HPDE6-E6E7 (cell line): ENCODE measurements around the gene TRAF3IP1.
A peak's percentile ranks its signal among the peaks of the same experiment; 100 is the strongest.

Experiments
- DNase-seq: peaks from one replicate; pipeline ENCODE4 v3.0.0; 2011; ENCODE audit warnings: missing footprints; ENCODE audit errors: extremely low spot score

Gene TRAF3IP1

DNA sequence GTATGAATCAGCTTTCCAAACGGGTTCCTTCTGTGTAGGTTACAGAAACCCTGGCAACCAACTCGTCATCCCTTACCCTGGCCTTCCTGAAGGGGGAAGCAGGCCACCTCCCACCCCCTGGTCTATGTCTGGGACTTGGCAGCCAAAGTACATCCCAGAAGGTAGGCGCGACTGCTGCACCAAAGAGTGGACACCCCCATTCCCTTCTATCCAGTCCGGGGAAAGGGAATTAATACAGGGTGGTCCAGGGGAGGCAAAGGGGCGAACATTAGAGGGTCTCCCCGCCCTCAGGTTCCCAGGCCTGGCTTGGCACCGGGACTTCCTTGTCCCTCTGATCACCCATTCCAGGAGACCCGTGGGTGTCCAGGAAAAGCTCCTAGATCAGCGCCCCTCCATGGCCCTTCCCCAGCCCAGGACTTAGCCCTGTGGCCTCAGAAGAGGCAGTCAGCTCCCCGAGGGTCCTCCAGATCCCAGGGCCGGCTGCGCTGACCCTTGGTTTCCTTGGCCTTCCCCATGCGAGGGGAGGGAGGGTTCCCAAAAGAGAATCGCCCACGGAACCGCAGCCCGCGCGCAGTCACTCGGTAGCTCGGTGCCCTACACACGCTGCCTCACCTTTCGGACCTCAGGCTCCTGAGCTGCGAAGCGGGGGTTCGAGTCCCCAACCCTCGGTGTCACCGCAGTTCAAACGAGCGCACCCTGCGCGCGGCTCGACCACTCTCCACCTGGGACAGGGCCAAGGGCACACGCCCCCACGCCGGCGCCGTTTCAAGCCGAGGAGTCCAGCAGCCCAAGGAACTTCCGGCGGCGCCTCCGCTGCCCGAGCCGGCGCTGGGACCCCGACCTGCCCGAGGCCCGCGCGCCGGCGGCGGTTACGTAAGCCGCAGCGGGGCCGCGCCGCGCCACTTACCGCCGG, 32.3 kb upstream of the TRAF3IP1 start, which contains the start of gene PER2:
TSS of gene PER2 (minus strand) at position 874 of the 913 bp plus-strand sequence. CDS start 10,674 bp downstream, outside the sequence.
- DNase-seq, result peak; percentile 81

DNA sequence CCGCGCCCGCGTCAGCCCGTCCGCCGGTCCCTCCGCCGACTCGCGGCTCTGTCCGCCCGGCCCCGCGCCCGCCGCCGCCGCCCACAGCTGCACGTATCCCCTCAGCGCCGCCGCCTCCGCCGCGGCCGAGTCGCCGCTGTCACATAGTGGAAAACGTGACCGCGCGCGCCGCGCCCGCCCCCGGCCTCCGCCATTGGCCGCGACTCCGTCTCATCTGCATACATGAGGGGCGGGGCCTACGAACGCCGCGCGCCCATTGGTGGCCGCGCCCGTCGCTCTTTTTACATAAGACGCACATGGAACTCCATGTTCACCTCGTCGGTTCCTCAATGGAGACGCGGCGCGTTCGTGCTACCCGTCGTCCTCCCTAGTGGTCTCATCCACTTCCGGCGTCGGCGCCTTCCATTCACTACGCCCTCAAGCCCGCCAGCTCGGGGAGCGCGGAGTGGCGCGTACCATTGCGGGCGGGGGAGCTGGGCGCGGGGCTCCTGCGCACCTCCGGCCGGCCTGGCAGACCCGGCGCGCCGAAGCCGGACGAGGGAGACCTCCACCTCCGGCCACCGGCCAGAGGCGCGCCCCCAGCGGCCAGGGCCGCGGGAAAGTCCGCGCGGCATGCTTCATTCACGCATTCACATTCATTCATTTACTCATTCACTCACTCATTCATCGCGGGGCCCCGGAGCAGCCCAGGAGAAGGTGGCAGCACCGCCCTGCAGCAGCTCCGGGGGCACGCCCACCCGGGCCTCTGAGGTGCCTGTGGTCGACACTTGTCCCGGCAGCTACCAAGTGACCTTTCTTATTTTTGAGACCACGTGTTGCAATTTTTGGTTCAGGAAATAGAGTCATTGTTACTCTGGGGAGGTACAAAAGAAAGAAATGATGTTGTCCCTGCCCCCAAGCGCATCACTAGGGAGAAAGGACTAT, 31.4 kb upstream of the TRAF3IP1 start:
- peak; percentile 53 for DNase-seq

DNA sequence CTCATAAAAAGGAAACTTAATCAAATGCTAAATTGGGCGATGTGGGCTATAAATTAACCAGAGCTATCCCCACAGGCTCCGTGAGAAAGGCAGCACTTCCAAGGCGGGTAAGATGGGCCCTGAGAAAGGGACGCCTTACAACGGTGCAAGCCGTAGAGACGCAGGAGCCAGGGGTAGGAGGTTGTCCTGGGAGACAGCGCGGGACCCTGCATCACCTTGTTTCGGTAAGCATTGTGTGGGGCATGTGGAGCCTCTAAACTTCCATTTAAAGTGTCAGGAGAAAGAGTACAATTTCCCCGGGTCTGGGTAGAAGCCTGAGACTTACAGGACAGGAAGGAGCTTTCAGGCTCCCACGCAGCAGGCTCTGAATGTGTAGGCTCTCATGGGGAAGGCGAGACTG, 30.7 kb upstream of the TRAF3IP1 start:
- DNase-seq, result no peak

DNA sequence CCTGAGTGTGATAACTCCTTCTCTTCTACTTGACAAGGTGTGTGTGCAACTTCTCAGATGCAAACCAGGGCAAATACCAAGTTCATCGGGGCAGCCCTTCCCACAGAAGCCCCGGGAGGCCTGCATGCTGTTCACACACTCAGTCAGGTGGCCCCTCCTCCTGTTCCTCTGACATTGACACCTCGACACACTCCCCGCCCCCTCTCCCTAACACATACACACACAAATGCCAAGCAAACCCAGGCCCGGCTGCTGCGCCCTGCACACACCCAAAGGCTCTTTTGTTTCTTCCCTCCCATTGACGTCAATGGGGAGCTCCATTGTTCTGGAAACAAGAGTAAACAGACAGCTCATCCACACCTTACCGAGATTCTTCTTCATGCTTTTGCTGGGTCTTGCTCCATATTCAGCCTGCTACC, 30.2 kb upstream of the TRAF3IP1 start:
- DNase-seq, result peak; percentile 97

DNA sequence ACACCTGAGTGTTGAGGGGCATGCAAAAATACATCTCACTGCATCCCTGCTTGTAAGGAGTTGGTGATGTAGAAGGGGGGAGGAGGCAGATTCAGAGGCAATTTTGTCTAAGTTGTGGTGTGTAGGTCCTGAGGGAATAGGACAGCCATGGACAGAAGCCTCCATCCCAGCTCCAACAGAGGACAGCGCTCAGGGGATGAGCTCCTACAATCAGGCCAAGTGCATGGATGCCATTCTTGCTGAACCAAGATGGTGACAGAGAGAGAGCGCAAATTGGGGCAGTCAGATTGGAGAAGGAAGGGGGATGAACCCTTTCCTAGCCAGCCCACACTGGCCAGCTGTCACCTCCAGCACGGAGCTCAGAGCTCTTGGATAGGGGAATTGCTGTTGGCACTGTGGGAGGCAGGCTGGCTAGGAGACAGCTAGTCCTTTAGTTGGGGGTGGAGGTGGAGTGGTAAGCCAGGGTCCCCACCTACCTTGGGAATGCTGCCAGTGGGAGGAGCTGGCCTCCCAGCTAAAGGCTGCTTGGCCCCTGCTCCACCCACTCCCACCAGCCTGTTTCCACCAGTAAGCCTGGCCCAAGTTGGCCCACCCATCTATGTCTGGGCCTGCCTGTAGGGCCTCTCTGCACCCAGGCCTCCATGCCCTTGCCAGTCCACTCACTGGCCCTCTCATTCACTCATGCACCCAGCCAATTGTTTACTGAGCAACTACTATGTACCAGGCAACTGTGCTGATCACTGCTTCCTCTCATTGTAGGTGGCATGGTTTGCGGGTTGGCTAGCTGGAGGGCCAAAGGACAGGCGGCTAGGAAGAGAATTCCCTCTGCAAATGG, 29.4 kb upstream of the TRAF3IP1 start:
- DNase-seq, result no peak

DNA sequence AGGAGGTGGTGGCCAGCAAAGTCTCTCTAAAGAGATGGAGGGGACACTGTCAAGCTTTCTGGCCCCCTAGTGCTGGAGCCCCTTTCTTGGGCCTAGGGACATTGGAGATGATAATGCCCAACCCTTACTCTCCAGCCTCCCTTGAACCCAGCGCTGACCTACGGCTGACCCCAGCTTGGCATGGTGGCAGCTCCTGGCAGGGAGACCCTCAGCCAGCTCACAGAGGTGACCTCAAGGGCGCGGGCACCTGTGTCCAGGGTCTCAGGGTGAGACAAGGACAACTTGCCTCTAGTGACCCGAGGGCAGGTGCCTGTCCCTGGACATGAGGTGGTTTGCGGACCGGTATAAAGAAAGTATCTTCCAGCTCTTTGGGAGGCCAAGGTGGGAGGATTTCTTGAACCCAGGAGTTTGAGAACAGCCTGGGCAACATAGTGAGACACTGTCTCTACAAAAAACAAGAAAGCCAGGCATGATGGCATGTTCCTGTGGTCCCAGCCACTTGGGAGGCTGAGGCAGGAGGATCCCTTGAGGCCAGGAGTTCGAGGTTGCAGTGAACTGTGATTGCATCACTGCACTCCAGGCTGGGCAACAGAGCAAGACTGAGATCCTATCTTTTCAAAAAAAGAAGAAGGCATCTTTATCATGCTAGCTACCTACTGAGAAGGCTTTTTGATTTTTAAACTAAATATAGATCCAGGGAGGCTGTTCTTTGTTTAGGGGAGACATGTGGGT, 28.6 kb upstream of the TRAF3IP1 start:
- DNase-seq, result no peak

DNA sequence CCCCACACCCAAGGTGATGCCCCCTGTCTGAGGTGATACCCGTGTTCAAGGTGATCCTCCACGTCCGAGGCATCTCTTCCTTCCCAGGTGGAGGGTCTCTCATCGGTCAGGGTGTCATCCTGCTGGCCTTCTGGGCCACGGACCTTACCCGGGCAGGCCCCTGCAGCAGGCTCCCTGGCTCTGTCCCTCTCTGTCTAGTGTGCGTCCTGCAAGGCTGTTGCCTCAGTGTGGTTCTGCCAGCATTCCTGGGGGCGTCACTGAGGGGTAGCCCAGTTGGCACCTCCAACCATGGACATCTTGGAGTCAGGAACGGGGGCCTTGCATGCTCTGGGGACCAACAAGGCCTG, 26.3 kb upstream of the TRAF3IP1 start:
- no peak for DNase-seq

DNA sequence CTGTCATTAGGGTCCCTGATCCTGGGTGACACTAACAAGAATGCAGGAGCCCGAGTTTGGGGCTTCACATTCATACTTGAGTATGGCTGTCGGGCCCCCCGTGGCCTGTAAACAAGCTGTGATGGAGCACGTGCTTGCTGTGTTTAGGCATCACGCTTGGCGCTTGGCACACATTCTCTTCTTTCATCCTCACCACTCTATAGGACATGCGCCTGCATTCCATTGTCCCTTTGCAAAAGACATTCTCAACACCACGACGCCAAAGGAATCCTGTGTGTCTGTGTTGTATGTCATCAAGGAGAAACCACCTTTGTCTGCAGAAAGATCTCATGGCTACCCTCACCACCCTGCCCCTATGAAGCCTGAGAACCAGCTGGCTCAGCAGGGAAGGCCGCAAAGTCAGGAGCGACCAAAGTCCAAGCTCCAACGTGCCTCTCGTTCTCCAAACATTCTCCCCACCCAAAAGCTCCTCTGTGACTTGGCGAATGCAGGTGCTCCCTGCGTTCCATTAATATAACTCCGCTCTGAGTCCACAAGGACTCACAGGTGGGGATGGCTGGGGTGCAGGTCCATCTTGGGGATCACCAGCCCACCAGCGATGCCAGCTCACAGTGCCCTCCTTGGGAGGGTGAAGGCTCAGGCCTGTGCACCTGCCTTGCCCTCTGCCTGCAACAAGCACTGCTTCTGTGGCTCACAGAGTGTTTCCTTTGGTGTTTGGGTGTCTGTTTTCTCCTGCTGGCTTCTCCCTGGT, 25.8 kb upstream of the TRAF3IP1 start:
- DNase-seq, result no peak

DNA sequence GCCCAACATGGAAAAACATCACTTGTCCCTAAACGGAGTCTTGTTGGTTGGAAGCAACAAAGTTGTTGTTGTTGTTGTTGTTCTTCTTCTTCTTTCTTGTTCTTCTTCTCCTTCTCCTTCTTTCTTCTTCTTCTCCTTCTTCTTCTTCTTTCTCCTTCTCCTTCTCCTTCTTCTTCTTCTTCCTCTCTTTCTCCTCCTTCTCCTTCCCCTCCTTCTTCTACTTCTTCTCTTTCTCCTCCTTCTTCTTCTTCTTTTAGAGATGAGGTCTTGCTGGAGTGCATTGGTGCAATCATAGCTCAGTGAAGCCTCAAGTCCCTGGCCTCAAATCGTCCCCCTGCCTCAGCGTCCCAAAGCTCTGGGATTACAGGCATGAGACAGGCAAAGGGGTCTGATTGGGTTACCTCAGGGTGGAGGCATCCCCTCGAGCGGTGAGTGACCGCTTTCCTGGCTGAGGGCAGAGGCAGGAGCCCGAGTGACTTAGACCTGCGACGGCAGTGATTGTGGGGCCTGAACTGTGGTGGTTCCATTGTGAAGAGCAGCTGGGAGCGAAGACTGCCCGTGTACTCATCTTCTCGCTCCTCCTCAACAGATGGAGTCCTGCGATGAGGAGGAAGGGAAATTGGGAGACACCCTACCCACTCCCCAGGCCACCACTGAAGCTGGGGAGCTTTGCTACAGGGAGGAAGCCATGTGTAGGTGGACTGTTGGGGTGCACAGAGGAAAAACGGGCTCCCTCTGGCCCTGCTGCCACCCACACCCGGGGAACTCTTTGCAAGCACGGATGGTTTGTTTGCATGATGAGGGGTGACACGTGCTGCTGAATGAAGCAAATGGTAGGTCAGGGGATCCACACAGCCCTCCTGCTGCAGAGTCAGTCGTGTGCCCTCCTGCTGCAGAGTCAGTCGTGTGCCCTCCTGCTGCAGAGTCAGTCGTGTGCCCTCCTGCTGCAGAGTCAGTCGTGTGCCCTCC, 24.9 kb upstream of the TRAF3IP1 start:
- no peak for DNase-seq

DNA sequence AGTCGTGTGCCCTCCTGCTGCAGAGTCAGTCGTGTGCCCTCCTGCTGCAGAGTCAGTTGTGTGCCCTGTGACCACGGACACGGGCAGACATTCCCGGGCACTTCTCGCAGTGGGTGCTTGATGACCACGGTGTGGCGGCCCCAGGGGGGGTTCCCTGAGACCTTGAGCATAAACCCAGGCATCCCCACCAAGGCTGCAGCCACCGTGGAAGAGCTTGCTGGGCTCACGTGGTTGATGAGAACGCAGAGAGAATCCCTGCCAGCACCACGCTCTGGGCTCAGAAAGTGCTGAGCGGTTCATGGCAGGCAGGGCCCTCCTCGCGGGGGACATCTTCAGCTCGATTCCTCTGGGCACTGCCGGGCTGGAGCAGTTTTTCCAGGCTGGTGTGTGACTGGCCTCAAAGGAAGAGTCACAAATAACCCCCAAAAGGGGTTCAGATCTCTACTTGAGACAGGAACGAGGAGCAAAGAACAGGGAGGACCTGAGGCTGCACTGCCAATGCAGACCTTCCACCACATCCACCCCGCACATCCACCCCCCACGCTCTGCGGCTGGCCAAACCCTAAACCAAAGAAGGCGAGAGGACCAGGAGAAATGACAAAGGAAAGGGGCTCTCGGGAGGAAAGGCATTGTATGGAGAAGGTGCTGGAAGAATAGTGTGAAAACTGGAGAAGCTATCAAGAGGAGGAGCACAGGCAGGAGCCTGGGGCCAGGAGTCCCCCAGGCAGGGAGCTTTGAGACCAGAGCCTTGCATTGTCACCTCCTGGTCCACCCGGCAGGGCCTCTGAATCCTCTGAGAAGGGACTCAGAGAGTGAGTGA, 23.5 kb upstream of the TRAF3IP1 start:
- no peak for DNase-seq

DNA sequence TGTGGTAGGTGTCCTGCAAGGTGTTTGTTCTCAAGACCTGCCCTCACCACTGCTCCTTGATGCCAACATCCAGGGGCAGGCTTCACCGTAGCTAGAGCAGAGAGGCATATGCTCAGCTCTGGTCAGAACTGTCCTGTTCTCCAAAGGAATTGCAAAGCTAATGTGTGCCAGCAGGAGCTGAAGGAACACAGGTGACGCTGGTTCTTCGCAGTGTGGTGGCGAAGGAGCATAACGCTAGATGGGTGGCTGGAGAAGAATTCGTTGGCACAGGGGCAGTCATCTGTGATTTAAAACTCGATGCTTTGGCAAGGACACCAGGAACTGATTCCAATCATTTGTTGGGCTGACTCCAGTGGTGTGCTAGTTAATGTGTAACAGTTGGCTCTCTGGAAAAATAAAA, 20.5 kb upstream of the TRAF3IP1 start:
- no peak for DNase-seq

DNA sequence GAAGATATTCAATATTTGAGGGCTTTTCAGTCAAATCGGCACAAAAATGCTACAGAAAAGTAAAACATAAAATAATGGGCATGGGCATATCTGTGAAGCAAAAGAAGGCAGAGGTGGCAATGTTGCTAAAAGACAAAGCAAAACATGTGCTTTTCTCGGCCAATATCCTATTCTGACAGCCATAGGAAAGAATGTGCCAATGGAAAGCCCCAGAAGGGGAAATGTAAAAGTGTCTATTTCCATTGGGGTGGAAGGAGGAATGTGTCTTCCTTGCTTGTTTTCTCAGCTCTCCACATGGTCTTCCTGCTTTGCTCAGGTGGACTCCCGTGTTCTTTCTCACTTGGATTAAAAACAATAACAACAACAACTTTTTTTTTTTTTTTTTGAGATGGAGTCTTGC, 18.2 kb upstream of the TRAF3IP1 start:
- DNase-seq, result no peak

DNA sequence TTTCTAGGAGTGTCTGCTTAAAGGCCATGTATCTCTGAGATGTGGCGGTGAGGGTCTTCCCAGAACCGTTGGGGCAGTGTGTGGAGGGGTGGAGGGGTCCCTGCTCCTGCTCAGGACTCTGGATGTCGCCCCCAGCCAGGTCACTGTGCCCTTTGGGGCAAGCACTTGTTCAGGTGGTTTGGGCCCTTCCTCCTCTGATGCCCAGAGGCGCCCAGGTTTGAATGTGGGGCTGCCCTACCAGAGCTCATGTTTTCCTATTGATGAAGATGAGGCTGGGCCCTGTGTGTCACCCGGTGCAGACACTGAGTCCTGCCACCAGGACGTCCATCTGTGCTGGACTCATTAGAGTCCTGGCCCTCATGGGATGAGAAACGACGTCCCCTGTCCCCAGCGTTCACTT, 17.6 kb upstream of the TRAF3IP1 start:
- DNase-seq, result no peak

DNA sequence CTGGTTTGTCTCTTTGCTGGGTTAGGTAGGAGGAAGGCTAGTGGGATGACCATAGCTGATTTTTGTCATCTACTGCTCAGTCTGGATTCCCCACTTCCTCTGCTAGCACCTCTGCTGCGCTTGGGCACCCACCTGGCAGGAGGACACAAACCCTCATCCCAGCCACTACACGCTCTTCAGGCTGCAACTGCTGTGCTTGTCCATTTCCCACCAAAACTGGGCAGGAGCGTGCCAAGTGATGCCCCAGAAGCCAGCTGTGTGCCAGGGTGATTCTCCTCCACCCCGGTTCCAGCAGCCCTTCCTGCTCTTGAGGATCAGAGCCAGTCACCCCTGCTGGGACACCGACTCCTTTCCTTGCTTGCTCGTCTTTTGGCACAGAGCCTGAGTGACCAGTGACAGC, 16.2 kb upstream of the TRAF3IP1 start:
- DNase-seq, result no peak

DNA sequence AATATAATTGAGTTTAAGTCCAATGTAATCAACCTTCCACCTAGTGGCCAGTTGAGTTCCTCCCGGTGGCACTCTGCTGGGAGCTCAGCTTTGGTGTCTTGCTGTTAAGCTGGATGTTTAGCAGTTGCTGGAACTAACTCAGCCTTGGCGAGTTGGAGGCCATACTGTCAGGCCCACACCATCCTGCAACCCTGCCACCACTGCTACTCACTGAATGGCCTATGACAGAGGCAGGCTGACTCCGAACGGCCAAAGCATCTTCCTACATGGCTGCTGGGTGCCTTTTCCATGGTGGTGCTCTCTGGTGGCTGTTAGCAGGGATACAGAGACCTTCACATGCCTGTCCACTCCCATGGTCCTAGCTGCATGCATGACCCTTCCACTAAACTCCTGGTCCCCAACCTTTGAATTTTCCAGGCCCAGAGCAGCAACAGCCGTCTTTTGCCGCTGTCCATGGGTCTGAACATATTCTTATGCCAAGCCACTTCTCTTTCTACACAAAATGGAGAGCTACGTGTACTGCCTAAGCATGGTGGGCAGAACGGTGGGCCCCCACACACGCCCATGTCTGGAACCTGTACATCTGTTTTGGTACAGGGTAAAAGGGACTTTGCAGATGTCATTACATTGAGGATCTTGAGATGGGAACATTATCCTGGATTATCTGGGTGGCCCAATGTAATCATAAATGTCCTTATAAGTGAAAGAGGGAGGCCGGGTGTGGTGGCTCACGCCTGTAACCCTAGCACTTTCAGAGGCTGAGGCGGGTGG, 15.0 kb upstream of the TRAF3IP1 start:
- no peak for DNase-seq

DNA sequence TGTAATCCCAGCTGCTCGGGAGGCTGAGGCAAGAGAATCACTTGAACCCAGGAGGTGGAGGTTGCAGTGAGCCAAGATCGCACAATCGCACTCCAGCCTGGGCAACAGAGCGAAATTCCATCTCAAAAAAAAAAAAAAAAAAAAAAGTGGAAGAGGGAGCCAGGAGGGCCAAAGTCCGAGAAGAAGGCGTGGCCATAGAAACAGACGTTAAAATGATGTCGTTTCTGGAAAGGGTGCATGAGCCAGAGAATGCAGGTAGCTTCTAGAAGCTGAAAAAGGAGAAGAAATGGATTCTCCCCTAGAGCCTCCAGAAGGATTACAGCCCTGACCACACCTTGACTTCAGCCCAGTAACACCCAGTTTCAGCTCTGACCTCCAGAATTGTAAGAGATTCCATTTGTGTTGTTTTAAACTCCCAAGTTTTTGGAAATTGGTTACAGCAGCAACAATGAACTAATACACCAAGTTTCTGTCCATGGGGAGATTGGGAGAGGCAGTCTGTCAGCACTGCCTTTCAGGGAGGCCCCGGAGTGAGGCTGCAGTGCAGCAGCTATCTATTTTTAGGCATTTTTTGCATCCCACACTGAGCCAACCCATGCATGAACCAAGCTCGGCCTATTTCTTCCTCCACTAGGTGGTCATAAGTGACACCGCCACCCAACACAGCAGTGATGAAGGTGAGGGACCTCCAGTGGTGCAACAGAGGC, 14.2 kb upstream of the TRAF3IP1 start:
- no peak for DNase-seq

DNA sequence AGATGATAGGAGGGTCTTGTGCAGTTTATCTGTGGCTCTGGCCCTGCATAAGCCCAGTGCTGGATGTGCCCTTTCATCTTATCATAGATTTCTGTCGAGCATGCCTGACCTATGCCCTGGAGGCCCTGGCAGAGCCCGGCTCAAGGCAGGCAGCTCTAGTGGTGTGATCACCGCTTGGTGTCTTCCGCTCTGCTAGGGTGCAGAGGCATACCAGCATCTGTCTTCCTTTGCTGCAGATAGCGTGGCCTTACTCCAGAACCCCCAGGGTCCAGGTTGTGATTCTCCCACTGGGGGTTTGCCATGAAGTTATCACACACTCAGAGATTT, 13.7 kb upstream of the TRAF3IP1 start:
- DNase-seq, result no peak
